ENCODE results near the gene RITA1.

Gene RITA1

DNA sequence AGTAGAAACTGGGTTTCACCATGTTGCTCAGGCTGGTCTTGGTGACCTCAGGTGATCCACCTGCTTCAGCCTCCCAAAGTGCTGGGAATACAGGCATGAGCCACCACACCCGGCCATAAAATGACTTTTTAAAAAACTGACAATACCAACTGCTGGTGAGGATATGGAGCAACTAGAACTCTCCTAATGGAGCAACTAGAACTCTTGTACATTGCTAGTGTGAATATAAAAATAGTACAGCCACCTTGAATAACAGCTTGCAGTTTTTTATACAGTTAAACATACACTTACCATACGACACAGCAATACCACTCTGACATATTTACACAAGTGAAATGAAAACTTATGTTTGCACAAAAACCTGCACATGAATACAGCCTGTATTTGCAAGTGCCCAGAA, 38.5 kb upstream of the RITA1 start:
- no peak overlapping the region for H3K4me3 ChIP-seq (ENCODE audit: control insufficient read depth in 1 of 7, extremely low read depth in 1 of 7, insufficient read depth in 4 of 7, low read depth in 2 of 7, low read length in 6 of 7)
- POLR2A ChIA-PET: no interaction called here
- H3K9me3 ChIP-seq (ENCODE audit: control extremely low read depth in 1 of 5, control insufficient read depth in 4 of 5, insufficient read depth in 2 of 5, low read depth in 1 of 5, low read length in 4 of 5): peaks cover 0 to 2% (median 0%) of the 10 kb centered on the region in 5 experiments
- peaks cover 0 to 6% (median 2%) of the 10 kb centered on the region in 5 experiments for H3K27me3 ChIP-seq (replicated peaks in 2 of 5; ENCODE audit: control insufficient read depth in 4 of 5, insufficient read depth in 5 of 5, low read length in 4 of 5)
- H3K4me1 ChIP-seq (ENCODE audit: control extremely low read depth in 1 of 4, control insufficient read depth in 4 of 4, insufficient read depth in 4 of 4, low read length in 3 of 4): peaks cover 0 to 23% (median 18%) of the 10 kb centered on the region in 4 experiments
- no peak overlapping the region for H3K27ac ChIP-seq (ENCODE audit: insufficient read depth in 1 of 2, low read depth in 1 of 2, low read length in 2 of 2, poor library complexity in 1 of 2, severe bottlenecking in 2 of 2)
- no peak for DNase-seq
- CTCF ChIA-PET: interaction anchor here (12.7 kb wide), 1 partner anchor 9 kb away, joined by 149 read pairs; the partner anchor contains the start of gene RASAL1
- WGBS (ENCODE audit: insufficient coverage): no CpG with 5 or more reads among the region's 2 CpGs
- H3K36me3 ChIP-seq (ENCODE audit: control insufficient read depth in 4 of 4, insufficient read depth in 4 of 4, low read length in 3 of 4): no peaks in the 10 kb centered on the region

- H3K27ac ChIP-seq (ENCODE audit: insufficient read depth in 1 of 2, low read depth in 1 of 2, low read length in 2 of 2, poor library complexity in 1 of 2, severe bottlenecking in 2 of 2): no peak within 1 kb of the TSS
- no peak within 1 kb of the TSS for H3K4me3 ChIP-seq (ENCODE audit: control insufficient read depth in 1 of 7, extremely low read depth in 1 of 7, insufficient read depth in 4 of 7, low read depth in 2 of 7, low read length in 6 of 7)
- WGBS (ENCODE audit: insufficient coverage): 90% methylated on average over 13 of the region's 22 CpGs
- peaks cover 0 to 35% (median 27%) of the 10 kb centered on the region in 4 experiments for H3K4me1 ChIP-seq (ENCODE audit: control extremely low read depth in 1 of 4, control insufficient read depth in 4 of 4, insufficient read depth in 4 of 4, low read length in 3 of 4)
- peak; percentile 87 to 94 (median 93) for DNase-seq
- no peaks in the 10 kb centered on the region for H3K36me3 ChIP-seq (ENCODE audit: control insufficient read depth in 4 of 4, insufficient read depth in 4 of 4, low read length in 3 of 4)
- CTCF ChIA-PET: interaction anchor here (0.6 to 12.7 kb wide), 4 partner anchors 11 to 51 kb away, joined by 3 to 149 read pairs (median 52); partner anchors contain the start of gene RASAL1
- POLR2A ChIA-PET: no interaction called here
- H3K27me3 ChIP-seq (replicated peaks in 2 of 5; ENCODE audit: control insufficient read depth in 4 of 5, insufficient read depth in 5 of 5, low read length in 4 of 5): peaks cover 0 to 22% (median 8%) of the 10 kb centered on the region in 5 experiments
- H3K9me3 ChIP-seq (ENCODE audit: control extremely low read depth in 1 of 5, control insufficient read depth in 4 of 5, insufficient read depth in 2 of 5, low read depth in 1 of 5, low read length in 4 of 5): peaks cover 0 to 2% (median 0%) of the 10 kb centered on the region in 5 experiments
Observed at GRCh38 chr12:113149361-113150150, 36.0 kb upstream of the RITA1 start, which contains the start of gene CFAP73. Gene CFAP73 (plus strand): TSS chr12:113149724. CDS start chr12:113149858, 134 bp downstream.

DNA sequence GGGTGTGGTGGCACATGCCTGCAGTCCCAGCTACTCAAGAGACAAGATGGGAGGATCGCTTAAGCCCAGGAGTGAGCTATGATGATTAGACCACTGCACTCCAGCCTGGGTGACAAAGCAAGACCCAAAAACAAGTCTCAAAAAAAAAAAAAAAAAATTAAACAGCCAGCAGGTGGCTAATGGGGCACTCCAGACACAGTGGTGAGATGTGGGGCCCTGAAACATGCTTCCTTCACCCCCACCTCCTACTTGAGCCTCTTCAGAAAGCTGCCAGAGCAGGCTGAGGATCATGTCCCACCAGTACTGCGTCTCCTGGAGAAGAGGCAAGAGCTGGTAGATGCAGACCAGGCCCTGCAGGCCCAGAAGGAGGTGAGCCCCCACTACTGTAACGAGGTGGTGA, 33.9 kb upstream of the RITA1 start:
- ChIA-PET POLR2A (no interaction called here), CTCF (interaction anchor here (2.0 to 12.7 kb wide), 3 partner anchors 14 to 31 kb away, joined by 6 to 149 read pairs (median 97); partner anchors contain the start of gene RASAL1)
- peaks cover 0 to 2% (median 0%) of the 10 kb centered on the region in 5 experiments for H3K9me3 ChIP-seq (ENCODE audit: control extremely low read depth in 1 of 5, control insufficient read depth in 4 of 5, insufficient read depth in 2 of 5, low read depth in 1 of 5, low read length in 4 of 5)
- H3K27ac ChIP-seq (ENCODE audit: insufficient read depth in 1 of 2, low read depth in 1 of 2, low read length in 2 of 2, poor library complexity in 1 of 2, severe bottlenecking in 2 of 2): no peak overlapping the region
- peak in 1 of 3 donors; percentile 46 for DNase-seq
- H3K27me3 ChIP-seq (replicated peaks in 2 of 5; ENCODE audit: control insufficient read depth in 4 of 5, insufficient read depth in 5 of 5, low read length in 4 of 5): peaks cover 0 to 32% (median 12%) of the 10 kb centered on the region in 5 experiments
- 100% methylated on average over 1 of the region's 3 CpGs for WGBS (ENCODE audit: insufficient coverage)
- no peak overlapping the region for H3K4me3 ChIP-seq (ENCODE audit: control insufficient read depth in 1 of 7, extremely low read depth in 1 of 7, insufficient read depth in 4 of 7, low read depth in 2 of 7, low read length in 6 of 7)
- H3K36me3 ChIP-seq (ENCODE audit: control insufficient read depth in 4 of 4, insufficient read depth in 4 of 4, low read length in 3 of 4): peaks cover 0 to 2% (median 0%) of the 10 kb centered on the region in 4 experiments
- H3K4me1 ChIP-seq (ENCODE audit: control extremely low read depth in 1 of 4, control insufficient read depth in 4 of 4, insufficient read depth in 4 of 4, low read length in 3 of 4): peaks cover 0 to 51% (median 45%) of the 10 kb centered on the region in 4 experiments

GRCh38 chr12:113152196-113152834, 33.2 kb upstream of the RITA1 start:
- whole genome bisulfite sequencing (ENCODE audit: insufficient coverage): 32% methylated on average over 6 of the region's 9 CpGs
- H3K4me3 ChIP-seq (ENCODE audit: control insufficient read depth in 1 of 7, extremely low read depth in 1 of 7, insufficient read depth in 4 of 7, low read depth in 2 of 7, low read length in 6 of 7): peak overlapping the region in 5 of 7 experiments; percentile 42 to 67 (median 61)
- CTCF ChIA-PET: interaction anchor here (0.7 to 12.7 kb wide), 17 partner anchors 8 to 159 kb away, joined by 3 to 149 read pairs (median 4); partner anchors contain the start of gene RASAL1

GRCh38 chr12:113152835-113153814, 32.4 kb upstream of the RITA1 start:
- H3K4me1 ChIP-seq (ENCODE audit: control extremely low read depth in 1 of 4, control insufficient read depth in 4 of 4, insufficient read depth in 4 of 4, low read length in 3 of 4): peaks cover 0 to 51% (median 45%) of the 10 kb centered on the region in 4 experiments
- H3K27me3 ChIP-seq (replicated peaks in 2 of 5; ENCODE audit: control insufficient read depth in 4 of 5, insufficient read depth in 5 of 5, low read length in 4 of 5): peaks cover 0 to 32% (median 12%) of the 10 kb centered on the region in 5 experiments
- no peaks in the 10 kb centered on the region for H3K9me3 ChIP-seq (ENCODE audit: control extremely low read depth in 1 of 5, control insufficient read depth in 4 of 5, insufficient read depth in 2 of 5, low read depth in 1 of 5, low read length in 4 of 5)
- peak; percentile 74 to 88 (median 87) for DNase-seq
- WGBS (ENCODE audit: insufficient coverage): 4% methylated on average over 51 of the region's 70 CpGs
- H3K4me3 ChIP-seq (ENCODE audit: control insufficient read depth in 1 of 7, extremely low read depth in 1 of 7, insufficient read depth in 4 of 7, low read depth in 2 of 7, low read length in 6 of 7): peak overlapping the region; percentile 23 to 67 (median 61)
- ChIA-PET POLR2A (no interaction called here), CTCF (interaction anchor here (0.7 to 12.7 kb wide), 28 partner anchors 8 to 163 kb away, joined by 3 to 149 read pairs (median 5); partner anchors contain the start of gene RASAL1)
- peaks cover 0 to 14% (median 7%) of the 10 kb centered on the region in 4 experiments for H3K36me3 ChIP-seq (ENCODE audit: control insufficient read depth in 4 of 4, insufficient read depth in 4 of 4, low read length in 3 of 4)
- no peak overlapping the region for H3K27ac ChIP-seq (ENCODE audit: insufficient read depth in 1 of 2, low read depth in 1 of 2, low read length in 2 of 2, poor library complexity in 1 of 2, severe bottlenecking in 2 of 2)

More at GRCh38 chr12:113152196-113152834, 33.2 kb upstream of the RITA1 start:
- Histone ChIP-seq H3K27me3 (replicated peaks in 2 of 5; ENCODE audit: control insufficient read depth in 4 of 5, insufficient read depth in 5 of 5, low read length in 4 of 5) (peaks cover 0 to 32% (median 12%) of the 10 kb centered on the region in 5 experiments), H3K9me3 (ENCODE audit: control extremely low read depth in 1 of 5, control insufficient read depth in 4 of 5, insufficient read depth in 2 of 5, low read depth in 1 of 5, low read length in 4 of 5) (no peaks in the 10 kb centered on the region), H3K4me1 (ENCODE audit: control extremely low read depth in 1 of 4, control insufficient read depth in 4 of 4, insufficient read depth in 4 of 4, low read length in 3 of 4) (peaks cover 0 to 51% (median 45%) of the 10 kb centered on the region in 4 experiments), H3K27ac (ENCODE audit: insufficient read depth in 1 of 2, low read depth in 1 of 2, low read length in 2 of 2, poor library complexity in 1 of 2, severe bottlenecking in 2 of 2) (no peak overlapping the region), H3K36me3 (ENCODE audit: control insufficient read depth in 4 of 4, insufficient read depth in 4 of 4, low read length in 3 of 4) (peaks cover 0 to 6% (median 1%) of the 10 kb centered on the region in 4 experiments)
- POLR2A ChIA-PET: no interaction called here
- no peak for DNase-seq

- peaks cover 0 to 48% (median 44%) of the 10 kb centered on the region in 4 experiments for H3K4me1 ChIP-seq (ENCODE audit: control extremely low read depth in 1 of 4, control insufficient read depth in 4 of 4, insufficient read depth in 4 of 4, low read length in 3 of 4)
- POLR2A ChIA-PET: no interaction called here
- peak overlapping the region in 6 of 7 experiments; percentile 16 to 54 (median 36) for H3K4me3 ChIP-seq (ENCODE audit: control insufficient read depth in 1 of 7, extremely low read depth in 1 of 7, insufficient read depth in 4 of 7, low read depth in 2 of 7, low read length in 6 of 7)
- DNase-seq: peak in 2 of 3 donors; percentile 38 to 54
- WGBS (ENCODE audit: insufficient coverage): 1% methylated on average over 45 of the region's 51 CpGs
- peaks cover 0 to 27% (median 19%) of the 10 kb centered on the region in 4 experiments for H3K36me3 ChIP-seq (ENCODE audit: control insufficient read depth in 4 of 4, insufficient read depth in 4 of 4, low read length in 3 of 4)
- no peaks in the 10 kb centered on the region for H3K9me3 ChIP-seq (ENCODE audit: control extremely low read depth in 1 of 5, control insufficient read depth in 4 of 5, insufficient read depth in 2 of 5, low read depth in 1 of 5, low read length in 4 of 5)
- H3K27ac ChIP-seq (ENCODE audit: insufficient read depth in 1 of 2, low read depth in 1 of 2, low read length in 2 of 2, poor library complexity in 1 of 2, severe bottlenecking in 2 of 2): no peak overlapping the region
- CTCF ChIA-PET: interaction anchor here (0.9 to 12.7 kb wide), 16 partner anchors 10 to 164 kb away, joined by 3 to 149 read pairs (median 5); partner anchors contain the start of gene RASAL1
- H3K27me3 ChIP-seq (replicated peaks in 2 of 5; ENCODE audit: control insufficient read depth in 4 of 5, insufficient read depth in 5 of 5, low read length in 4 of 5): peaks cover 0 to 32% (median 12%) of the 10 kb centered on the region in 5 experiments
Observed at GRCh38 chr12:113154351-113154973, 31.1 kb upstream of the RITA1 start.
